Epithelial cell of esophagus (primary cell): ENCODE results near the gene SIRT2.
"Not testable (repeated sequence)": the region's sequence is repeated elsewhere in the genome, so short reads cannot be mapped to it uniquely, and the experiment has no call there.

Experiments used
- DNase-seq: peaks from one replicate; pipeline ENCODE4 v3.0.0; 2010; ENCODE audit warnings: low read depth
- H3K4me3 ChIP-seq: 2 replicates; pipeline ENCODE4 v1.5.1; 2011; ENCODE audit warnings: mild to moderate bottlenecking, low read length, control low read depth
- TF ChIP-seq, protein P1 (sequence below): IDR thresholded peaks from 2 replicates; pipeline ENCODE4 v1.5.1; 2011; ENCODE audit warnings: low read depth, mild to moderate bottlenecking, low read length, control low read depth, inconsistent platforms; ENCODE audit not compliant: insufficient read depth; ENCODE audit errors: missing control alignments

Gene SIRT2

DNA sequence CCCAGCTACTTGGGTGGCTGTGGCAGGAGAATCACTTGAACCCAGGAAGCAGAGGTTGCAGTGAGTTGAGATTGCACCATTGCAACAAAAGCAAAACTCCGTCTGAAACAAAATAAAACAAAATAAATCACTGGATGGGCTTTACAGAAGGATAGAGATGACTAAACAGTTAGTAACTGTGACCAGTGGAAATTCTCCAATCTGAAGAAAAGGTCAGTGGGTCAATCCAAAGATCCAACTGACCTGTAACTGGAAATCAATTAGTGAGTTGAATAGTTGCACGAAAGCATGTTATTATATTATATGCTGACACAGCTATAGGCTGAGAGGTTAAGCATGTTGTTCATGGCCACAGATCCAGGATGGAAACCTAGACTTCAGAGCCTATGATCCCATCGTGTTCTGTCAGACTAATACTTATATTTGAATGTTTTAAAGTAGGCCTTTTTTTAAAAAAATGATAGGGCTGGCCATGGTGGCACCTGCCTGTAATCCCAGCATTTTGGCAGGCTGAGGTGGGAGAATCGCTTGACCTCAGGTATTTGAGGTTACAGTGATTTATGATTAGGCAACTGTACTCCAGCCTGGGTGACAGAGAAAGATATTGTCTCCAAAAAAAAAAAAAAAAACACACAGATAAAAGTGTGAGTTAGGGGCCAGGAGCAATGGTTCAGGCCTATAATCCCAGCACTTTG lies 69.2 kb downstream of the SIRT2 start:
- TF ChIP-seq, protein P1, sequence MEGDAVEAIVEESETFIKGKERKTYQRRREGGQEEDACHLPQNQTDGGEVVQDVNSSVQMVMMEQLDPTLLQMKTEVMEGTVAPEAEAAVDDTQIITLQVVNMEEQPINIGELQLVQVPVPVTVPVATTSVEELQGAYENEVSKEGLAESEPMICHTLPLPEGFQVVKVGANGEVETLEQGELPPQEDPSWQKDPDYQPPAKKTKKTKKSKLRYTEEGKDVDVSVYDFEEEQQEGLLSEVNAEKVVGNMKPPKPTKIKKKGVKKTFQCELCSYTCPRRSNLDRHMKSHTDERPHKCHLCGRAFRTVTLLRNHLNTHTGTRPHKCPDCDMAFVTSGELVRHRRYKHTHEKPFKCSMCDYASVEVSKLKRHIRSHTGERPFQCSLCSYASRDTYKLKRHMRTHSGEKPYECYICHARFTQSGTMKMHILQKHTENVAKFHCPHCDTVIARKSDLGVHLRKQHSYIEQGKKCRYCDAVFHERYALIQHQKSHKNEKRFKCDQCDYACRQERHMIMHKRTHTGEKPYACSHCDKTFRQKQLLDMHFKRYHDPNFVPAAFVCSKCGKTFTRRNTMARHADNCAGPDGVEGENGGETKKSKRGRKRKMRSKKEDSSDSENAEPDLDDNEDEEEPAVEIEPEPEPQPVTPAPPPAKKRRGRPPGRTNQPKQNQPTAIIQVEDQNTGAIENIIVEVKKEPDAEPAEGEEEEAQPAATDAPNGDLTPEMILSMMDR: no peak
- no peak overlapping the region for H3K4me3 ChIP-seq

GRCh38 chr19:38829203-38829602 lies 70.2 kb downstream of the SIRT2 start:
- not testable (repeated sequence) for H3K4me3 ChIP-seq
- peak; percentile 30 for DNase-seq

More for the DNA sequence above, 69.2 kb downstream of the SIRT2 start:
- no peak for DNase-seq
